Nephron progenitor cell (in vitro differentiated cells): Measurements from ENCODE around the gene MGAT4B.

Source experiments
- DNase-seq: peaks from one replicate; pipeline ENCODE4 v3.0.0; 2021
- H3K27ac Mint-ChIP-seq: 2 replicates; pipeline ENCODE4 v1.8.0; 2021; ENCODE audit warnings: mild to moderate bottlenecking, moderate library complexity, mixed read lengths
- H3K27me3 Mint-ChIP-seq: 2 replicates; pipeline ENCODE4 v1.8.0; 2021; ENCODE audit warnings: mild to moderate bottlenecking, low read depth, mixed read lengths; ENCODE audit not compliant: poor library complexity
- H3K36me3 Mint-ChIP-seq: 2 replicates; pipeline ENCODE4 v1.8.0; 2021; ENCODE audit warnings: low read depth, mixed read lengths
- H3K4me1 Mint-ChIP-seq: 2 replicates; pipeline ENCODE4 v1.8.0; 2021; ENCODE audit warnings: mixed read lengths
- H3K4me3 Mint-ChIP-seq: 2 replicates; pipeline ENCODE4 v1.8.0; 2021; ENCODE audit warnings: mild to moderate bottlenecking, moderate library complexity, mixed read lengths
- H3K9me3 Mint-ChIP-seq: 2 replicates; pipeline ENCODE4 v1.8.0; 2021; ENCODE audit warnings: mild to moderate bottlenecking, moderate library complexity, mixed read lengths
- TF ChIP-seq, protein P1 (sequence below): fragments of 200-600 bp; sonication (generic); IDR thresholded peaks from 2 replicates; pipeline ENCODE4 v1.5.0; 2021; ENCODE audit warnings: antibody characterized with exemption

The MGAT4B gene

DNA sequence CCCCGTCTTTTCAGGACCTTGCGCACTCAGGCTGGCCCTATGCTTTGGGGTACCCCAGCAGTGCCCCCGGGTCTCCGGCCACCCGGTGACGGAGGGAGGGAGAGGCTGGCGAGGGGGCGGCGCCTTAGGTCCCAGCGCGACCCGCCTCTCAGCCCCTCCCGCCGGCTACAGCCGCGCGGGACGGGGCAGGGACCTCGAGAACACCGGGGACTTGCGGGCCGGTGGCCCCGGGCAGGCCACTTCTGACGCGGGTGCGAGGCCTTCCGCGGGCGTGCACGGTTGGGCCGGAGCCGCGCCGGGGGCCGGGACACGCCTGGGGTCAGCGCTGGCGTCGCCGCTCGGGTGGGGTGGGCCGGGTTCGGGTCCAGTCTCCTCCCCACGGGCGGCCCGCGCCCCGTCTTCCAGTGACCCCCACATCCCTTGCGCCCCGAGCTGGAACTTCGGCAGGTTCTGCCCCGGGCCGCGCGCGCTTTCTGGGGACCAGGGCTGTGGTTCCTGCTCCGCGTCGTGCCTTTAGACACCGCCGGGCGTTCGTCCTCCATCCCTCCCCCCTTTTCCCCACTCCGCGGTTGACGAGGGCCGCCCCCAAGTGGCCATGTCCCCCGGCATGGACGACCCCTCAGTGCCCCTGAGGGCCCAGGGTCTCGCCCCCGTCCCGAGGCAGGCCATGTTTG, 10.3 kb upstream of the MGAT4B start:
- Mint-ChIP-seq H3K27me3 (peaks cover 16% of the 10 kb centered on the region), H3K4me3 (peak overlapping the region; percentile 58), H3K9me3 (no peaks in the 10 kb centered on the region), H3K4me1 (peaks cover 30% of the 10 kb centered on the region), H3K27ac (no peak overlapping the region), H3K36me3 (peaks cover 34% of the 10 kb centered on the region)
- TF ChIP-seq, protein P1, sequence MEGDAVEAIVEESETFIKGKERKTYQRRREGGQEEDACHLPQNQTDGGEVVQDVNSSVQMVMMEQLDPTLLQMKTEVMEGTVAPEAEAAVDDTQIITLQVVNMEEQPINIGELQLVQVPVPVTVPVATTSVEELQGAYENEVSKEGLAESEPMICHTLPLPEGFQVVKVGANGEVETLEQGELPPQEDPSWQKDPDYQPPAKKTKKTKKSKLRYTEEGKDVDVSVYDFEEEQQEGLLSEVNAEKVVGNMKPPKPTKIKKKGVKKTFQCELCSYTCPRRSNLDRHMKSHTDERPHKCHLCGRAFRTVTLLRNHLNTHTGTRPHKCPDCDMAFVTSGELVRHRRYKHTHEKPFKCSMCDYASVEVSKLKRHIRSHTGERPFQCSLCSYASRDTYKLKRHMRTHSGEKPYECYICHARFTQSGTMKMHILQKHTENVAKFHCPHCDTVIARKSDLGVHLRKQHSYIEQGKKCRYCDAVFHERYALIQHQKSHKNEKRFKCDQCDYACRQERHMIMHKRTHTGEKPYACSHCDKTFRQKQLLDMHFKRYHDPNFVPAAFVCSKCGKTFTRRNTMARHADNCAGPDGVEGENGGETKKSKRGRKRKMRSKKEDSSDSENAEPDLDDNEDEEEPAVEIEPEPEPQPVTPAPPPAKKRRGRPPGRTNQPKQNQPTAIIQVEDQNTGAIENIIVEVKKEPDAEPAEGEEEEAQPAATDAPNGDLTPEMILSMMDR = no peak
- DNase-seq = peak; percentile 43

DNA sequence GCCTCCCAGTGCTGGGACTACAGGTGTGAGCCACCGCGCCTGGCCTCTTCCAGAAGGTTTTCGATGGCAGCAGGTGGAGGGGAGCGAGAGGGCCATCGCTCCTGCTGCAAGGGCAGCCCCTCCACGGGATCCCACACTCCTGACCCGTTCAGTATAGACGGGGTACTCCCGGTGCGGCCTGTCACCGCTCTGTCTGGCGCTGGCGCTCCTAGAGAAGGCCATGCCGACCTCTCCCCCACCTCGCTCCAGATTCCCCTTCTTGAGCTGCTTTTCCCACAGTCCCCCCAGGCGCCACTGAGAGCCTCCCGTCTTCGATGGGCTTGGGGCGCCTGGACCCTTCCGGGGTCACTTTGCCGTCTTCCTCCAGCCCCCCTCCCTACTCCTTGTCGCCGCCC, 9.7 kb upstream of the MGAT4B start:
- Mint-ChIP-seq H3K27ac (no peak overlapping the region), H3K36me3 (peaks cover 40% of the 10 kb centered on the region), H3K4me3 (peak overlapping the region; percentile 58)

DNA sequence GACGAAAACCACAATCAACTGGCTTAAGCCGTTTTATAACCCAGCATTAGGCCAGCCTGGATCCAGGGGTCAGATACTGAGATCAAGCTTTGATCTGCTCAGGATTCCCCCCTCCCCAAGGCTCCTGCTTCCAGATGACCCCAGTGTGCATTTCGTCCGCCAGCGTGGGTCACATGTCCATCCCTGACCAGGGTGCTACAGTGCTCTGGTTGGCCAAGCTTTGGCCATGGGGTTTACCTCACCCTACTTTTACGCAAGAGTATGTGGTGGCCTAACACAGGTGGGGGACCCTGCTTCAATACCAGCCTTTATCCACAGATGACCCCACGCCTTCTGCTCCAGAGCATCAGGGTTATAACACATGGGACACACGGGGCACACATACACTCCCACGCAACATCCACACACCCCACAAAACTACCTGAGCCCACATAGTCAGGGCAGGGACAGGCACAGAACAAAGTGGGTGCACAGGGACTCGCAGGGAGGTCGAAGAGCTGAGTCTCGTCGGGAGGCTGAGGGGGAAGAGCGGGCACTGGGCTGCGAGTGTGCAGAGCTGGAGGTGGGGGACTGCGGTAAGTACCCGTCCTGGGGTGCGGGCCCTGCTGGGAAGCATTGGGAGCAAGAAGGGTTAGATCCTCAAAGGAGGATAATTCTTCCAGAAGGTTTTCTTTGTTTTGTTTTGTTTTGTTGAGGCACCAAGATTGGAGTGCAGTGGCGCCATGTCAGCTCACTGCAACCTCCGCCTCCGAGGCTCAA, 9.0 kb upstream of the MGAT4B start:
- TF ChIP-seq, protein P1 = no peak
- no peak overlapping the region for H3K27ac Mint-ChIP-seq
- H3K4me1 Mint-ChIP-seq = peaks cover 26% of the 10 kb centered on the region
- no peaks in the 10 kb centered on the region for H3K9me3 Mint-ChIP-seq
- H3K4me3 Mint-ChIP-seq = peak overlapping the region; percentile 77
- H3K36me3 Mint-ChIP-seq = peaks cover 42% of the 10 kb centered on the region
- DNase-seq = no peak
- peaks cover 16% of the 10 kb centered on the region for H3K27me3 Mint-ChIP-seq

More for the DNA sequence above, 9.7 kb upstream of the MGAT4B start:
- no peaks in the 10 kb centered on the region for H3K9me3 Mint-ChIP-seq
- H3K27me3 Mint-ChIP-seq = peaks cover 16% of the 10 kb centered on the region
- peaks cover 26% of the 10 kb centered on the region for H3K4me1 Mint-ChIP-seq
- TF ChIP-seq, protein P1 = no peak
- no peak for DNase-seq

DNA sequence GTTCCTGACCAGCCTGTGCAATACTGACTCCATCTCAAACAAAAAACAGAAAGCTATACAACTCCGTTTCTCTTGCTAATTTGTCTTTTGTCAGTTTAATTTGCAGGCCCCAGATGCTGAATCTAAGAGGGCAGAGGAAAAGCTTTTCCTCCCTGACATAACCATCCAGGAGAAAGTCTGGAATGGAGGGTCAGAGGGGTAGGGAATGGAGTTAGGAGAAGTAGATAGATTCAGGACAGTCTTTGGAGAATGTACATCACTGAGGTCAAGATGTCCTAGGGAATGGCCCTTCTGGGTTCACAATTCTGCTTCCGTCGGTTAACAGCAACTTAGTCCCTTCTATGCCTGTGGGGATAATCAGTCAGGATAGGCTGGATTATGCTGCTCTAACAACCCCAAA, 7.4 kb upstream of the MGAT4B start:
- Mint-ChIP-seq H3K4me3 (no peak overlapping the region), H3K27ac (no peak overlapping the region), H3K4me1 (peaks cover 17% of the 10 kb centered on the region), H3K27me3 (peaks cover 16% of the 10 kb centered on the region), H3K36me3 (peaks cover 42% of the 10 kb centered on the region), H3K9me3 (no peaks in the 10 kb centered on the region)
- DNase-seq = no peak
- TF ChIP-seq, protein P1 = no peak

DNA sequence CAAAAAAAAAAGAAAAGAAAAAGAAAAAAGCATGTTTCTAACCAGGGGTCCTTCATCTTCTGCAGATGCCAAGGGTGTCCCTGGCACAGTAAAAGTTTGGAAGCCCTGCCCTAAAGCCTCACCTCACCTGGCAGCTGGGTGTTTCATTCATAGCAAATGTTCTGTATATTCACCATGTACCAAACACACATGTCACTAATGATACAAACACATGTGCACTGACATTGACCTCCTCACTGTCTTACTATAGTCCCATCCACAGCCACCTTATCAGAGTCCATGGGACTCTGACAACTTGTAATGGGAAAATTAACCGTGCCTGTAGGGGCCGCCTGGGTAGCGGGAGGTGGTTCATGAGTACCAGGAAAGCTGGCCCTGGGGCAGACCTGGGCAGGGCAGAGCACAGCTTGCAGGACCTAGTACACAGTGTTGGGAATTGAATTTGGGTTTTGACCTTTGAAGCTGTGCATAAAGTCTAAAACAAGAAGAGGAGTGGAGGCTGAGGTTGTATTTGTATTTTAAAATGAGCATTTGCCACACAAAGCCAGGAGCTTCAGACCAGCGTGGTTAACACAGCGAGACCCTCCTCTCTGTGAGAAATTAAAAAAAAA, 6.4 kb upstream of the MGAT4B start:
- DNase-seq = no peak
- H3K4me1 Mint-ChIP-seq = peaks cover 9% of the 10 kb centered on the region
- no peaks in the 10 kb centered on the region for H3K9me3 Mint-ChIP-seq
- H3K27ac Mint-ChIP-seq = no peak overlapping the region
- H3K27me3 Mint-ChIP-seq = peaks cover 16% of the 10 kb centered on the region
- no peak overlapping the region for H3K4me3 Mint-ChIP-seq
- TF ChIP-seq, protein P1 = no peak
- H3K36me3 Mint-ChIP-seq = peaks cover 42% of the 10 kb centered on the region
